ENCODE results near the gene SPRR3. TPM values are rescaled to one million over a fixed set of nuclear protein-coding genes. Genes with fewer than 3 reads are reported as not detected.
"Not testable (repeated sequence)": the region's sequence is repeated elsewhere in the genome, so short reads cannot be mapped to it uniquely, and the experiment has no call there.

Gene SPRR3
- total RNA-seq, 2 experiments from 2014 or later = not detected

- no peaks in the 10 kb centered on the region for H3K9me3 ChIP-seq (ENCODE audit: control insufficient read depth in 1 of 2, insufficient read depth in 1 of 2, low read length in 2 of 2)
- Mint-ChIP-seq H3K9me3 (no peaks in the 10 kb centered on the region), H3K27ac (no peak overlapping the region), H3K36me3 (ENCODE audit: low read depth) (no peaks in the 10 kb centered on the region), H3K27me3 (peaks cover 32% of the 10 kb centered on the region), H3K4me3 (no peak overlapping the region), H3K4me1 (ENCODE audit: low read depth) (no peaks in the 10 kb centered on the region)
- no peak for DNase-seq
- no peak overlapping the region for H3K4me3 ChIP-seq (ENCODE audit: low read length)
- H3K27me3 ChIP-seq (ENCODE audit: control insufficient read depth in 1 of 2, insufficient read depth in 2 of 2, low read length in 2 of 2) = peaks cover 0 to 2% of the 10 kb centered on the region in 2 experiments
- no peak overlapping the region for H3K27ac ChIP-seq (ENCODE audit: low read depth in 1 of 2, low read length in 2 of 2)
- CTCF ChIA-PET = no interaction called here
- no peak for ATAC-seq (ENCODE audit: poor library complexity)
- POLR2A ChIA-PET = no interaction called here
- intact Hi-C loops (cut with DNase I, micrococcal nuclease) = no loop called here
- no peak for TF ChIP-seq CTCF (IDR thresholded peaks at IDR 0.05)
- H3K36me3 ChIP-seq (ENCODE audit: insufficient read depth, low read length) = no peaks in the 10 kb centered on the region
- H3K4me1 ChIP-seq (ENCODE audit: insufficient read depth, low read length) = no peaks in the 10 kb centered on the region
Measured at GRCh38 chr1:153000294-153000693, 1.3 kb upstream of the SPRR3 start.

GRCh38 chr1:153011235-153011758 lies 9.7 kb downstream of the SPRR3 start:
- H3K4me3 ChIP-seq (ENCODE audit: low read length); H3K9me3 Mint-ChIP-seq; H3K9me3 ChIP-seq (ENCODE audit: control insufficient read depth in 1 of 2, insufficient read depth in 1 of 2, low read length in 2 of 2); ATAC-seq (ENCODE audit: poor library complexity); H3K27ac ChIP-seq (ENCODE audit: low read depth in 1 of 2, low read length in 2 of 2); intact Hi-C loops (cut with DNase I, micrococcal nuclease); H3K27me3 ChIP-seq (ENCODE audit: control insufficient read depth in 1 of 2, insufficient read depth in 2 of 2, low read length in 2 of 2); DNase-seq; H3K4me3 Mint-ChIP-seq; H3K36me3 ChIP-seq (ENCODE audit: insufficient read depth, low read length); POLR2A ChIA-PET; H3K36me3 Mint-ChIP-seq (ENCODE audit: low read depth); H3K4me1 ChIP-seq (ENCODE audit: insufficient read depth, low read length); CTCF ChIA-PET; H3K27ac Mint-ChIP-seq; H3K4me1 Mint-ChIP-seq (ENCODE audit: low read depth): not testable (repeated sequence)
- peaks cover 19% of the 10 kb centered on the region for H3K27me3 Mint-ChIP-seq

GRCh38 chr1:153021829-153022228 lies 20.3 kb downstream of the SPRR3 start:
- CTCF ChIA-PET = interaction anchor here (0.8 kb wide), 1 partner anchor 13 kb away, joined by 3 read pairs; no protein-coding TSS in a partner anchor
- not testable (repeated sequence) for H3K9me3 Mint-ChIP-seq
- peaks cover 69% of the 10 kb centered on the region for H3K27me3 Mint-ChIP-seq

GRCh38 chr1:153022340-153022739 lies 20.8 kb downstream of the SPRR3 start:
- H3K36me3 Mint-ChIP-seq (ENCODE audit: low read depth); H3K4me1 Mint-ChIP-seq (ENCODE audit: low read depth); H3K4me3 Mint-ChIP-seq; POLR2A ChIA-PET; CTCF ChIA-PET; intact Hi-C loops (cut with DNase I, micrococcal nuclease); H3K4me3 ChIP-seq (ENCODE audit: low read length); H3K9me3 ChIP-seq (ENCODE audit: control insufficient read depth in 1 of 2, insufficient read depth in 1 of 2, low read length in 2 of 2); DNase-seq; ATAC-seq (ENCODE audit: poor library complexity); H3K4me1 ChIP-seq (ENCODE audit: insufficient read depth, low read length); H3K27ac ChIP-seq (ENCODE audit: low read depth in 1 of 2, low read length in 2 of 2); H3K27ac Mint-ChIP-seq; H3K36me3 ChIP-seq (ENCODE audit: insufficient read depth, low read length); H3K9me3 Mint-ChIP-seq: not testable (repeated sequence)
- peaks cover 0 to 11% of the 10 kb centered on the region in 2 experiments for H3K27me3 ChIP-seq (ENCODE audit: control insufficient read depth in 1 of 2, insufficient read depth in 2 of 2, low read length in 2 of 2)
- H3K27me3 Mint-ChIP-seq = peaks cover 66% of the 10 kb centered on the region

More at GRCh38 chr1:153021829-153022228, 20.3 kb downstream of the SPRR3 start:
- H3K4me1 ChIP-seq (ENCODE audit: insufficient read depth, low read length); DNase-seq; intact Hi-C loops (cut with DNase I, micrococcal nuclease); H3K36me3 Mint-ChIP-seq (ENCODE audit: low read depth); H3K36me3 ChIP-seq (ENCODE audit: insufficient read depth, low read length); H3K4me1 Mint-ChIP-seq (ENCODE audit: low read depth); POLR2A ChIA-PET; H3K27ac Mint-ChIP-seq; H3K27ac ChIP-seq (ENCODE audit: low read depth in 1 of 2, low read length in 2 of 2); H3K4me3 Mint-ChIP-seq; H3K9me3 ChIP-seq (ENCODE audit: control insufficient read depth in 1 of 2, insufficient read depth in 1 of 2, low read length in 2 of 2); H3K4me3 ChIP-seq (ENCODE audit: low read length); ATAC-seq (ENCODE audit: poor library complexity): not testable (repeated sequence)
- peaks cover 0 to 11% of the 10 kb centered on the region in 2 experiments for H3K27me3 ChIP-seq (ENCODE audit: control insufficient read depth in 1 of 2, insufficient read depth in 2 of 2, low read length in 2 of 2)
